Liver (tissue), 9 donors: ENCODE results near the gene CHST3. TPM values are rescaled to one million over a fixed set of nuclear protein-coding genes. Genes with fewer than 3 reads are reported as not detected.

Experiments
- DNase-seq: peaks from one replicate; pipeline ENCODE4 v3.0.0-alpha.2; 2017; ENCODE audit warnings: low spot score
- H3K27ac ChIP-seq, 2 donors: one replicate each; pipeline ENCODE4 v1.7.0; 2013; ENCODE audit warnings: inconsistent platforms in 2 of 2, low read length in 2 of 2, control low read depth in 1 of 2, low read depth in 1 of 2, mild to moderate bottlenecking in 1 of 2
- H3K27me3 ChIP-seq, 4 donors: one replicate each; pipeline versions ENCODE4 v1.6.1 to v1.7.0; 2013; ENCODE audit warnings: low read length in 3 of 4, inconsistent platforms in 1 of 4, mild to moderate bottlenecking in 1 of 4, moderate library complexity in 1 of 4; ENCODE audit not compliant: control insufficient read depth in 4 of 4, insufficient read depth in 4 of 4
- H3K36me3 ChIP-seq, 4 donors: one replicate each; pipeline versions ENCODE4 v1.6.1 to v1.7.0; 2013; ENCODE audit warnings: low read length in 3 of 4, mild to moderate bottlenecking in 3 of 4, low read depth in 1 of 4, moderate library complexity in 1 of 4; ENCODE audit not compliant: control insufficient read depth in 4 of 4, insufficient read depth in 3 of 4
- H3K4me1 ChIP-seq, 4 donors: one replicate each; pipeline versions ENCODE4 v1.6.1 to v1.7.0; 2013; ENCODE audit warnings: low read length in 3 of 4, mild to moderate bottlenecking in 3 of 4, moderate library complexity in 1 of 4; ENCODE audit not compliant: control insufficient read depth in 4 of 4, insufficient read depth in 4 of 4
- H3K4me3 ChIP-seq, 3 donors: one replicate each; pipeline versions ENCODE4 v1.6.1 to v1.7.0; 2013; ENCODE audit warnings: low read length in 3 of 3, control low read depth in 1 of 3, low read depth in 1 of 3, mild to moderate bottlenecking in 1 of 3
- H3K9ac ChIP-seq, 2 donors: one replicate each; pipeline ENCODE4 v1.7.0; 2013; ENCODE audit warnings: low read length in 2 of 2, mild to moderate bottlenecking in 2 of 2, moderate library complexity in 2 of 2, control low read depth in 1 of 2, low read depth in 1 of 2
- H3K9me3 ChIP-seq, 4 donors: one replicate each; pipeline versions ENCODE4 v1.6.1 to v1.7.0; 2013; ENCODE audit warnings: low read length in 3 of 4; ENCODE audit not compliant: control insufficient read depth in 4 of 4
- ATF3 ChIP-seq: IDR thresholded peaks from 2 replicates; pipeline ENCODE4 v1.6.1; 2016; ENCODE audit warnings: antibody characterized with exemption
- CTCF ChIP-seq: fragments of 150-350 bp; IDR thresholded peaks from 2 replicates; pipeline ENCODE4 v1.5.1; 2017; ENCODE audit warnings: improper control_type of control experiment, low read depth, low read length; ENCODE audit not compliant: missing input control
- EGR1 ChIP-seq, 2 donors: IDR thresholded peaks; 2 replicates each; pipeline ENCODE4 v1.6.1; 2016 to 2018; ENCODE audit warnings: antibody characterized with exemption in 2 of 2, low read depth in 2 of 2
- FOXA1 ChIP-seq: IDR thresholded peaks from 2 replicates; pipeline ENCODE4 v1.6.1; 2016; ENCODE audit warnings: antibody characterized with exemption
- FOXA2 ChIP-seq: IDR thresholded peaks from 2 replicates; pipeline ENCODE4 v1.6.1; 2016; ENCODE audit warnings: antibody characterized with exemption
- GABPA ChIP-seq, 2 donors: IDR thresholded peaks in 1 of 2; conservative IDR thresholded peaks in 1 of 2; 2 replicates each; pipeline ENCODE4 v1.6.1; 2016; ENCODE audit warnings: antibody characterized with exemption in 2 of 2, mild to moderate bottlenecking in 1 of 2, moderate library complexity in 1 of 2
- HNF4A ChIP-seq, 2 donors: conservative IDR thresholded peaks; 2 replicates each; pipeline ENCODE4 v1.6.1; 2016; ENCODE audit warnings: antibody characterized with exemption in 2 of 2, mild to moderate bottlenecking in 2 of 2
- HNF4G ChIP-seq: IDR thresholded peaks from 2 replicates; pipeline ENCODE4 v1.6.1; 2016; ENCODE audit warnings: antibody characterized with exemption
- JUND ChIP-seq, 2 donors: IDR thresholded peaks; 2 replicates each; pipeline ENCODE4 v1.6.1; 2016; ENCODE audit warnings: antibody characterized with exemption in 2 of 2
- MAX ChIP-seq: IDR thresholded peaks from 2 replicates; pipeline ENCODE4 v1.6.1; 2016; ENCODE audit warnings: antibody characterized with exemption
- NR2F2 ChIP-seq: IDR thresholded peaks from 2 replicates; pipeline ENCODE4 v1.6.1; 2016; ENCODE audit warnings: antibody characterized with exemption
- RAD21 ChIP-seq, 2 donors: IDR thresholded peaks; 2 replicates each; pipeline ENCODE4 v1.6.1; 2016; ENCODE audit warnings: antibody characterized with exemption in 2 of 2, mild to moderate bottlenecking in 2 of 2
- REST ChIP-seq: IDR thresholded peaks from 2 replicates; pipeline ENCODE4 v1.6.1; 2016; ENCODE audit warnings: antibody characterized with exemption, mild to moderate bottlenecking
- RXRA ChIP-seq, 2 donors: IDR thresholded peaks; 2 replicates each; pipeline ENCODE4 v1.6.1; 2017 to 2018; ENCODE audit warnings: antibody characterized with exemption in 2 of 2, mild to moderate bottlenecking in 1 of 2
- SP1 ChIP-seq: IDR thresholded peaks from 2 replicates; pipeline ENCODE4 v1.6.1; 2018; ENCODE audit warnings: antibody characterized with exemption, mild to moderate bottlenecking
- TAF1 ChIP-seq: conservative IDR thresholded peaks from 2 replicates; pipeline ENCODE4 v1.6.1; 2016; ENCODE audit warnings: antibody characterized with exemption, mild to moderate bottlenecking
- YY1 ChIP-seq: IDR thresholded peaks from 2 replicates; pipeline ENCODE4 v1.6.1; 2016; ENCODE audit warnings: antibody characterized with exemption, mild to moderate bottlenecking
- WGBS: extraction: QIAGEN DNeasy Blood & Tissue Kit; methylation state at CpG from one replicate; pipeline ENCODE4 v1.1.7; 2013; 5-methylcytosine and 5-hydroxymethylcytosine counted together
- polyA plus RNA-seq, 2 donors: library from polyadenylated mRNA; stranded (reverse) in 1 of 2; unstranded in 1 of 2; fragments of 200-250 nt in 1 of 2; fragments of >200 nt in 1 of 2; fragmentation: Nextera tagmentation in 1 of 2; extraction: Ambion mirVana in 1 of 2; gene quantifications; one replicate each; pipeline versions ENCODE4 v1.2.1 to v1.2.3, GENCODE V29; 2013 to 2015
- total RNA-seq, 2 donors: library from RNA; depleted of rRNA; stranded (reverse); fragments of >200 nt; gene quantifications; one replicate each; pipeline ENCODE4 v1.2.3, GENCODE V29; 2014
- donor health status: healthy.
- donor health status: healthy.
- donor health status: healthy.
- donor health status: healthy.
- donor health status: healthy.

Gene CHST3
- total and polyA plus RNA-seq, 4 donors = 0.29 to 4.3 (median 1.5) TPM

- no peak overlapping the region for H3K4me3 ChIP-seq
- no peaks in the 10 kb centered on the region for H3K36me3 ChIP-seq
- no peaks in the 10 kb centered on the region for H3K9me3 ChIP-seq
- DNase-seq = no peak
- H3K27me3 ChIP-seq = no peaks in the 10 kb centered on the region
- TF ChIP-seq RAD21 (IDR thresholded peaks at IDR 0.05) = no peak
- TF ChIP-seq HNF4A (conservative IDR thresholded peaks at IDR 0.05) = no peak
- TF ChIP-seq REST = no peak
- no peak for TF ChIP-seq NR2F2
- no peak for TF ChIP-seq HNF4G
- no peak for TF ChIP-seq YY1
- TF ChIP-seq CTCF = no peak
- TF ChIP-seq FOXA1 = no peak
- TF ChIP-seq TAF1 = no peak
- no peak for TF ChIP-seq RXRA (IDR thresholded peaks at IDR 0.05)
- no peak for TF ChIP-seq EGR1 (IDR thresholded peaks at IDR 0.05; ENCODE audit: low read depth in 2 of 2)
- no peak for TF ChIP-seq JUND (IDR thresholded peaks at IDR 0.05)
- no peak for TF ChIP-seq GABPA (IDR thresholded peaks at IDR 0.05 in 1 of 2, conservative IDR thresholded peaks at IDR 0.05 in 1 of 2)
- TF ChIP-seq ATF3 = no peak
- no peak for TF ChIP-seq FOXA2
- TF ChIP-seq MAX = no peak
- TF ChIP-seq SP1 = no peak
- H3K27ac ChIP-seq = no peak overlapping the region
- 89% methylated on average over 7 of the region's 7 CpGs for WGBS
- H3K9ac ChIP-seq = no peak overlapping the region
- peaks cover 0 to 8% (median 0%) of the 10 kb centered on the region in 4 donors for H3K4me1 ChIP-seq
Measured at GRCh38 chr10:72012796-72013195, 48.6 kb downstream of the CHST3 start.

GRCh38 chr10:72013202-72013945 is 49.2 kb downstream of the CHST3 start:
- Histone ChIP-seq H3K9me3 (no peaks in the 10 kb centered on the region), H3K27ac (no peak overlapping the region), H3K9ac (no peak overlapping the region), H3K4me3 (no peak overlapping the region), H3K27me3 (no peaks in the 10 kb centered on the region), H3K4me1 (peaks cover 0 to 8% (median 0%) of the 10 kb centered on the region in 4 donors), H3K36me3 (no peaks in the 10 kb centered on the region)
- no peak for DNase-seq
- 85% methylated on average over 13 of the region's 13 CpGs for WGBS
- TF ChIP-seq MAX (no peak), FOXA2 (no peak), TAF1 (no peak), RXRA (IDR thresholded peaks at IDR 0.05) (no peak), YY1 (no peak), EGR1 (IDR thresholded peaks at IDR 0.05; ENCODE audit: low read depth in 2 of 2) (no peak), NR2F2 (no peak), HNF4A (conservative IDR thresholded peaks at IDR 0.05) (no peak), JUND (IDR thresholded peaks at IDR 0.05) (no peak), SP1 (no peak), REST (no peak), FOXA1 (no peak), CTCF (no peak), ATF3 (no peak), HNF4G (no peak)
